ENCODE measurements around the gene SP2.

- TF ChIP-seq CTCF (optimal IDR thresholded peaks at IDR 0.05 in 1 of 3, IDR thresholded peaks at IDR 0.05 in 1 of 3, conservative IDR thresholded peaks at IDR 0.05 in 1 of 3; ENCODE audit: extremely low read depth in 1 of 3, insufficient read depth in 2 of 3, low read length in 3 of 3) (no peak), EZH2 (IDR thresholded peaks at IDR 0.05; ENCODE audit: low read length) (no peak)
Measured at GRCh38 chr17:47882695-47883588, 13.1 kb upstream of the SP2 start.

All from keratinocyte (primary cell).